Psoas muscle (tissue), 8 donors: ENCODE results near the gene OR6Y1. TPM values are rescaled to one million over a fixed set of nuclear protein-coding genes. Genes with fewer than 3 reads are reported as not detected.

Experiments used
- ATAC-seq, 4 donors: fragments of 200-7000 bp; cut with Tn5 transposase; one replicate each; pipeline ENCODE4 v1.9.1; 2020; ENCODE audit warnings: moderate library complexity in 3 of 4, mild to moderate bottlenecking in 2 of 4
- DNase-seq, 2 donors: peaks; one replicate each; pipeline ENCODE4 v3.0.0-alpha.2; 2020
- H3K27ac ChIP-seq: fragments of 200-600 bp; one replicate; pipeline ENCODE4 v1.8.0; 2022
- H3K27me3 ChIP-seq, 3 donors: fragments of 200-600 bp in 1 of 3; one replicate each; pipeline versions ENCODE4 v1.6.1 to v1.8.0; 2013 to 2022; ENCODE audit warnings: low read length in 2 of 3, mild to moderate bottlenecking in 2 of 3, moderate library complexity in 1 of 3; ENCODE audit not compliant: insufficient read depth in 3 of 3
- H3K36me3 ChIP-seq, 2 donors: fragments of 200-600 bp in 1 of 2; one replicate each; pipeline versions ENCODE4 v1.6.1 to v1.8.0; 2013 to 2022; ENCODE audit warnings: low read depth in 1 of 2, mild to moderate bottlenecking in 1 of 2, moderate library complexity in 1 of 2; ENCODE audit not compliant: insufficient read depth in 1 of 2
- H3K4me1 ChIP-seq: fragments of 200-600 bp; one replicate; pipeline ENCODE4 v1.8.0; 2022
- H3K4me3 ChIP-seq: fragments of 200-600 bp; one replicate; pipeline ENCODE4 v1.8.0; 2022; ENCODE audit warnings: mild to moderate bottlenecking
- H3K9me3 ChIP-seq: fragments of 200-600 bp; one replicate; pipeline ENCODE4 v1.8.0; 2022
- WGBS, 3 donors: extraction: QIAGEN DNeasy Blood & Tissue Kit; methylation state at CpG; one replicate each; pipeline versions ENCODE4 v1.1.6 to v1.1.7; 2013; 5-methylcytosine and 5-hydroxymethylcytosine counted together
- intact Hi-C, 2 donors: fragments of 100-400 bp; cut with DNase I; formaldehyde crosslinking; loops; one replicate each; pipeline versions ENCODE4 v1.11.0 to v1.14.2; 2022
- polyA plus RNA-seq, 3 donors: library from polyadenylated mRNA; stranded (reverse); fragments of 200-250 nt; gene quantifications; one replicate each; pipeline ENCODE4 v1.2.3, GENCODE V29; 2013
- total RNA-seq, 4 donors: library from RNA; stranded (reverse); fragmentation: NEBNext Ultra II Directional in 2 of 4; extraction: Animal tissue kit (Norgen Biotek cat#: 25700) in 2 of 4; gene quantifications; one replicate each; pipeline versions ENCODE4 v1.2.1 to v1.2.4, GENCODE V29; 2021 to 2023
- TF ChIP-seq, protein P1 (sequence below): fragments of 200-600 bp; IDR thresholded peaks from one replicate; pipeline ENCODE4 v1.8.0; 2022; ENCODE audit warnings: antibody characterized with exemption
- donor health status: healthy with polysubstance abuse.
- donor health status: DM: no; HTN: no; CAD: no; lungs with moderate emphysema.
- donor health status: Bipolar disorder and iron deficiency.
- donor health status: healthy.
- donor health status: DM: yes; HTN: yes; CAD: no.
- donor health status: DM: no; HTN: no; CAD: no.
- donor health status: DM: no; HTN: no; CAD: no.
- donor health status: DM: yes; HTN: yes; CAD: no.

The OR6Y1 gene
- total and polyA plus RNA-seq, 7 donors: not detected

DNA sequence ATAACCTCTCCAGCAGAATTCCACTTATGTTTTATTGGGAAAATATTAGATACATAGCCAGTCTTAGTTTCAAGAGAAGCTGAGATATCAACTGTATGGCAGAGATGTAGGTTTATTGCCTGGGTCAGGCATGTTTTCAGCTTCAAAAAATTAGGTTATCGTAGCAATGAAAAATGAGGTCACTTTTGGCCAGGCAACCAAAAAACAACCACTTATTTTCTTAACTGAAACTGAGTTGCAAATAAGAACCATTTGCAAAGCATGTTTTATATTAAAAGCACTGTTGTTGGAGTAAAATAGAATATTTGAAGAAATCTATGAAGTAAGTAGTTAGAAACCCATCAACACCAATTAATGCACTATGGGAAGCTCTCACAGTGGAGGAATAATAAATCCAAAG, 5.5 kb upstream of the OR6Y1 start:
- Histone ChIP-seq H3K27me3 (no peaks in the 10 kb centered on the region), H3K4me3 (no peak overlapping the region), H3K27ac (no peak overlapping the region), H3K9me3 (no peaks in the 10 kb centered on the region), H3K4me1 (no peaks in the 10 kb centered on the region), H3K36me3 (no peaks in the 10 kb centered on the region)
- ATAC-seq: no peak
- 59 to 79% (median 70%) methylated on average over 1 of the region's 1 CpG for WGBS, 3 donors
- DNase-seq: no peak
- intact Hi-C loops: no loop called here
- TF ChIP-seq, protein P1, sequence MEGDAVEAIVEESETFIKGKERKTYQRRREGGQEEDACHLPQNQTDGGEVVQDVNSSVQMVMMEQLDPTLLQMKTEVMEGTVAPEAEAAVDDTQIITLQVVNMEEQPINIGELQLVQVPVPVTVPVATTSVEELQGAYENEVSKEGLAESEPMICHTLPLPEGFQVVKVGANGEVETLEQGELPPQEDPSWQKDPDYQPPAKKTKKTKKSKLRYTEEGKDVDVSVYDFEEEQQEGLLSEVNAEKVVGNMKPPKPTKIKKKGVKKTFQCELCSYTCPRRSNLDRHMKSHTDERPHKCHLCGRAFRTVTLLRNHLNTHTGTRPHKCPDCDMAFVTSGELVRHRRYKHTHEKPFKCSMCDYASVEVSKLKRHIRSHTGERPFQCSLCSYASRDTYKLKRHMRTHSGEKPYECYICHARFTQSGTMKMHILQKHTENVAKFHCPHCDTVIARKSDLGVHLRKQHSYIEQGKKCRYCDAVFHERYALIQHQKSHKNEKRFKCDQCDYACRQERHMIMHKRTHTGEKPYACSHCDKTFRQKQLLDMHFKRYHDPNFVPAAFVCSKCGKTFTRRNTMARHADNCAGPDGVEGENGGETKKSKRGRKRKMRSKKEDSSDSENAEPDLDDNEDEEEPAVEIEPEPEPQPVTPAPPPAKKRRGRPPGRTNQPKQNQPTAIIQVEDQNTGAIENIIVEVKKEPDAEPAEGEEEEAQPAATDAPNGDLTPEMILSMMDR: no peak

DNA sequence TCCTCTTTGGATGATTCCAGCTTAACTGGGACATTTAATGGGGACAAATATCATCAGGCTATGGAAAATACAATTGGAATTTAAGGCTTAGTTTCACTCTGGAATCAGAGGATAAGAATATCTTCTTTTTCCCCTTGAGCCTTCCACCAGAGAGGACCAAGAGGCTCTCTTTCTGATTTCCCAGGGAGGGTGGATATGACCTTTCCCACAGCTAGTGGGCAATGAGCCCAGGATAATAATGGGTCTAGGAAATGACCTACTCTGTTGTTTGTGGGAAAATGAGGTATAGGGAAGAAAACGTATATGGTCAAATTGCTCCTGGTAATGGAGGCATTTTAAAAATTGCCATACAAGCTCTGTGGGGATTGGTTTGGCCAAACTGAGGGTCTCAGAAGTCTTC, 1.9 kb downstream of the OR6Y1 start:
- no peak for ATAC-seq
- intact Hi-C loops: no loop called here
- H3K27ac ChIP-seq: no peak overlapping the region

DNA sequence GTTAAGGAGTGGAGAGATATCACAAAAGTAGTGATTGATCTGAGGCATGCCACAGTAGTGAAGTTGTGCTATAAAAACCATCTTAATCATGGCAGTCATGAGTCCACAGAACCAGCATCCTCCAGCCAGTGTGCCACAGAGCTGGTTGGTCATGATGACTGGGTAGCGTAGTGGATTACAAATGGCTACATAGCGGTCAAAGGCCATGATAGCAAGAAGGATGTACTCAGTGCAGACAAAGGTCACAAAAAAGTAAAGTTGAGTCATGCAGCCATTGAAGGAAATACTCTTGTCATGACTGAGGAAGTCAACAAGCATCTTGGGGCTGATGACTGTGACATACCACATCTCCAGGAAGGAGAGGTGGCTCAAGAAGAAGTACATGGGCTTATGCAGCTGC, 6.7 kb downstream of the OR6Y1 start:
- TF ChIP-seq, protein P1: no peak
- Histone ChIP-seq H3K36me3 (no peaks in the 10 kb centered on the region), H3K27me3 (no peaks in the 10 kb centered on the region), H3K9me3 (no peaks in the 10 kb centered on the region), H3K27ac (no peak overlapping the region), H3K4me3 (no peak overlapping the region), H3K4me1 (no peaks in the 10 kb centered on the region)
- 94 to 98% (median 97%) methylated on average over 2 of the region's 2 CpGs for WGBS, 3 donors
- DNase-seq (no peak), ATAC-seq (no peak)
- intact Hi-C loops: no loop called here

More for the DNA sequence above, 1.9 kb downstream of the OR6Y1 start:
- Histone ChIP-seq H3K4me3 (no peak overlapping the region), H3K9me3 (no peaks in the 10 kb centered on the region), H3K4me1 (no peaks in the 10 kb centered on the region), H3K36me3 (no peaks in the 10 kb centered on the region), H3K27me3 (no peaks in the 10 kb centered on the region)
- TF ChIP-seq, protein P1: no peak
- WGBS, 3 donors: 53 to 59% (median 56%) methylated on average over 1 of the region's 1 CpG
- no peak for DNase-seq

DNA sequence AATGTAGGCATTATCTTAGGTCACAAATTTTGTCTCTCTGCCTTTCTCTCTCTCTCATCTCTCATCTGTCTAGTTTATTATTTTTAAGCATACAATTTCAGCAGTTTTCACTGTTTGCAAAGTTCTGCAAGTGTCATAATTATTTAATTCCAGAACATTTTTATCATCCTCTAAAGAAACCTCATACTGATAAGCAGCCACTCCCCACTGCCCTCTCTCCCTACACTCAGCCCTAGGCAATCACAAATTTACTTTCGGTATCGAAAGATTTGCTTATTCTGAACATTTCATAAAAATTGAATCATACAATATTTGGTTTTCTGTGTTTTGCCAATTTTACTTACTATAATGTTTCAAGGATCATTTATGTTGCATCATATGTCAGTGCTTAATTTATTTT, 16.6 kb downstream of the OR6Y1 start:
- H3K27ac ChIP-seq: no peak overlapping the region
- no peaks in the 10 kb centered on the region for H3K9me3 ChIP-seq
- no peak for DNase-seq
- intact Hi-C loops: no loop called here
- H3K4me3 ChIP-seq: no peak overlapping the region
- ATAC-seq: no peak
- H3K4me1 ChIP-seq: no peaks in the 10 kb centered on the region
- H3K27me3 ChIP-seq: no peaks in the 10 kb centered on the region
- WGBS, 3 donors: 90 to 97% (median 91%) methylated on average over 2 of the region's 2 CpGs
- TF ChIP-seq, protein P1: no peak
- H3K36me3 ChIP-seq: no peaks in the 10 kb centered on the region

DNA sequence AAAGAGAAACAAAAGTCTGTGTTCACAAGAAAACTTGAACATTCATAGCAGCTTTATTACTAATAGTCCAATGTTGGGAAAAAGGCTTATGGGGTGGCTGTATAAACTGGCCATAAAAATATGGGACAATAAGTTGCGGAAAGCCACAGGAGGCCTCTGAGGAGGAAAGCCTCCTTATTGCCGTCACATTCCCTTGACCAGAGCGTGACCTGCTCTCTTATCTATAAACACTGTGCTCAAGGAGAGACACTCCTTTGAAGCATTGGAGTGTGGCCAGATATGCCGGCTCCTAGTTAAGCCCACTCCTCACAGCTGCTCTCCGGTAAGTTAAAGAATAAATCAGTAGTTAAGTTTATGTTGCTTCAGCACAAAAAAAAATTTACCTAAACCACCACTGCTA, 19.7 kb downstream of the OR6Y1 start:
- TF ChIP-seq, protein P1: no peak
- ATAC-seq: no peak
- H3K4me1 ChIP-seq: no peaks in the 10 kb centered on the region
- no peaks in the 10 kb centered on the region for H3K36me3 ChIP-seq
- no peaks in the 10 kb centered on the region for H3K27me3 ChIP-seq
- 23 to 35% (median 33%) methylated on average over 5 of the region's 5 CpGs for WGBS, 3 donors
- H3K9me3 ChIP-seq: no peaks in the 10 kb centered on the region
- H3K4me3 ChIP-seq: no peak overlapping the region
- DNase-seq: no peak
- intact Hi-C loops: no loop called here
- no peak overlapping the region for H3K27ac ChIP-seq
